DOHH2 (cell line): ENCODE data around the gene ADPRH.

ENCODE experiments used
- H3F3A ChIP-seq: fragments of 200-600 bp; sonication (generic), shearing (Covaris generic); 2 replicates; pipeline ENCODE4 v1.6.0; 2016; ENCODE audit warnings: antibody characterized with exemption, mild to moderate bottlenecking; ENCODE audit not compliant: control insufficient read depth, insufficient read depth
- H3K27ac ChIP-seq: fragments of 200-600 bp; sonication (generic); 2 replicates; pipeline ENCODE4 v1.5.1; 2014; ENCODE audit warnings: low read depth, mild to moderate bottlenecking, low read length, moderate library complexity
- H3K27me3 ChIP-seq: fragments of 200-600 bp; sonication (generic); 2 replicates; pipeline ENCODE4 v1.6.1; 2014; ENCODE audit warnings: mild to moderate bottlenecking, low read length, mixed read lengths; ENCODE audit not compliant: control insufficient read depth
- H3K36me3 ChIP-seq: fragments of 200-600 bp; sonication (generic); 2 replicates; pipeline ENCODE4 v1.6.1; 2014; ENCODE audit warnings: mild to moderate bottlenecking, low read length, moderate library complexity, mixed read lengths; ENCODE audit not compliant: control insufficient read depth
- H3K4me1 ChIP-seq: fragments of 200-600 bp; sonication (generic); 2 replicates; pipeline ENCODE4 v1.6.1; 2014; ENCODE audit warnings: mild to moderate bottlenecking, low read length, mixed read lengths; ENCODE audit not compliant: control insufficient read depth
- H3K4me2 ChIP-seq: fragments of 200-600 bp; sonication (generic); 2 replicates; pipeline ENCODE4 v1.6.0; 2014; ENCODE audit warnings: mild to moderate bottlenecking, low read length, moderate library complexity
- H3K4me3 ChIP-seq: fragments of 200-600 bp; sonication (generic); 2 replicates; pipeline ENCODE4 v1.5.1; 2014; ENCODE audit warnings: mild to moderate bottlenecking, low read length, mixed read lengths
- H3K79me2 ChIP-seq: fragments of 200-600 bp; sonication (generic); 2 replicates; pipeline ENCODE4 v1.6.1; 2014; ENCODE audit warnings: mild to moderate bottlenecking, low read length, mixed read lengths; ENCODE audit not compliant: control insufficient read depth
- H3K9me2 ChIP-seq: fragments of 200-600 bp; sonication (generic); replicated peaks from 2 replicates; pipeline ENCODE4 v1.6.1; 2014; ENCODE audit warnings: mild to moderate bottlenecking, low read length, mixed read lengths; ENCODE audit not compliant: control insufficient read depth
- H3K9me3 ChIP-seq: fragments of 200-600 bp; sonication (generic); 2 replicates; pipeline ENCODE4 v1.6.1; 2014; ENCODE audit warnings: antibody characterized with exemption, low read length, mixed read lengths; ENCODE audit not compliant: control insufficient read depth, insufficient read depth
- H4K20me1 ChIP-seq: fragments of 200-600 bp; sonication (generic); 2 replicates; pipeline ENCODE4 v1.6.0; 2014; ENCODE audit warnings: low read depth, mild to moderate bottlenecking, antibody characterized with exemption, low read length, moderate library complexity; ENCODE audit not compliant: control insufficient read depth, insufficient read depth
- CTCF ChIP-seq: fragments of 200-600 bp; sonication (generic); IDR thresholded peaks from one replicate; pipeline ENCODE4 v1.5.1; 2014; ENCODE audit warnings: antibody characterized with exemption, mild to moderate bottlenecking, low read depth, low read length; ENCODE audit not compliant: poor library complexity, severe bottlenecking
- EZH2phosphoT487 ChIP-seq: fragments of 200-600 bp; sonication (generic); IDR thresholded peaks from 2 replicates; pipeline ENCODE4 v1.6.1; 2017; ENCODE audit warnings: borderline replicate concordance, mild to moderate bottlenecking, antibody characterized with exemption, low read length, moderate library complexity, mixed read lengths

The ADPRH gene

GRCh38 chr3:119599558-119600174, 20.4 kb downstream of the ADPRH start:
- Histone ChIP-seq H3K9me3 (no peaks in the 10 kb centered on the region), H4K20me1 (no peaks in the 10 kb centered on the region), H3K27ac (no peak overlapping the region), H3F3A (no peaks in the 10 kb centered on the region), H3K9me2 (no peaks in the 10 kb centered on the region), H3K27me3 (no peaks in the 10 kb centered on the region), H3K79me2 (no peaks in the 10 kb centered on the region), H3K4me1 (0 out of 2 replicates have a peak, but pooled peaks cover 3% of the 10 kb centered on the region), H3K4me2 (no peak overlapping the region), H3K36me3 (no peaks in the 10 kb centered on the region), H3K4me3 (no peak overlapping the region)
- TF ChIP-seq CTCF (no peak), EZH2phosphoT487 (no peak)

- no peaks in the 10 kb centered on the region for H3K9me2 ChIP-seq
- no peaks in the 10 kb centered on the region for H3K27me3 ChIP-seq
- TF ChIP-seq CTCF (peak; percentile 65), EZH2phosphoT487 (no peak)
- H3K36me3 ChIP-seq, result no peaks in the 10 kb centered on the region
- no peaks in the 10 kb centered on the region for H3K79me2 ChIP-seq
- H3K27ac ChIP-seq, result no peak overlapping the region
- no peaks in the 10 kb centered on the region for H3K9me3 ChIP-seq
- H3K4me2 ChIP-seq, result no peak overlapping the region
- H3K4me1 ChIP-seq, result 0 out of 2 replicates have a peak, but pooled peaks cover 3% of the 10 kb centered on the region
- no peaks in the 10 kb centered on the region for H3F3A ChIP-seq
- no peaks in the 10 kb centered on the region for H4K20me1 ChIP-seq
- H3K4me3 ChIP-seq, result no peak overlapping the region
Measured at GRCh38 chr3:119600732-119601131, 21.4 kb downstream of the ADPRH start.

GRCh38 chr3:119601154-119601553, 21.9 kb downstream of the ADPRH start:
- H3K79me2 ChIP-seq, result no peaks in the 10 kb centered on the region
- 0 out of 2 replicates have a peak, but pooled peaks cover 3% of the 10 kb centered on the region for H3K4me1 ChIP-seq
- no peak overlapping the region for H3K4me3 ChIP-seq
- no peaks in the 10 kb centered on the region for H4K20me1 ChIP-seq
- no peaks in the 10 kb centered on the region for H3K9me2 ChIP-seq
- no peaks in the 10 kb centered on the region for H3K27me3 ChIP-seq
- H3F3A ChIP-seq, result no peaks in the 10 kb centered on the region
- H3K36me3 ChIP-seq, result no peaks in the 10 kb centered on the region
- no peak overlapping the region for H3K27ac ChIP-seq
- no peaks in the 10 kb centered on the region for H3K9me3 ChIP-seq
- no peak for TF ChIP-seq EZH2phosphoT487
- TF ChIP-seq CTCF, result no peak
- H3K4me2 ChIP-seq, result no peak overlapping the region
